Measurements from ENCODE around the gene SIAH3. TPM values are rescaled to one million over a fixed set of nuclear protein-coding genes. Genes with fewer than 3 reads are reported as not detected.

The SIAH3 gene
- total RNA-seq, 6 experiments from 2014 or later: not detected

GRCh38 chr13:45838171-45838745 lies 13.3 kb downstream of the SIAH3 start:
- no peaks in the 10 kb centered on the region for H3K36me3 Mint-ChIP-seq (ENCODE audit: low read depth)
- TF ChIP-seq, protein P1, sequence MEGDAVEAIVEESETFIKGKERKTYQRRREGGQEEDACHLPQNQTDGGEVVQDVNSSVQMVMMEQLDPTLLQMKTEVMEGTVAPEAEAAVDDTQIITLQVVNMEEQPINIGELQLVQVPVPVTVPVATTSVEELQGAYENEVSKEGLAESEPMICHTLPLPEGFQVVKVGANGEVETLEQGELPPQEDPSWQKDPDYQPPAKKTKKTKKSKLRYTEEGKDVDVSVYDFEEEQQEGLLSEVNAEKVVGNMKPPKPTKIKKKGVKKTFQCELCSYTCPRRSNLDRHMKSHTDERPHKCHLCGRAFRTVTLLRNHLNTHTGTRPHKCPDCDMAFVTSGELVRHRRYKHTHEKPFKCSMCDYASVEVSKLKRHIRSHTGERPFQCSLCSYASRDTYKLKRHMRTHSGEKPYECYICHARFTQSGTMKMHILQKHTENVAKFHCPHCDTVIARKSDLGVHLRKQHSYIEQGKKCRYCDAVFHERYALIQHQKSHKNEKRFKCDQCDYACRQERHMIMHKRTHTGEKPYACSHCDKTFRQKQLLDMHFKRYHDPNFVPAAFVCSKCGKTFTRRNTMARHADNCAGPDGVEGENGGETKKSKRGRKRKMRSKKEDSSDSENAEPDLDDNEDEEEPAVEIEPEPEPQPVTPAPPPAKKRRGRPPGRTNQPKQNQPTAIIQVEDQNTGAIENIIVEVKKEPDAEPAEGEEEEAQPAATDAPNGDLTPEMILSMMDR (IDR thresholded peaks at IDR 0.05): no peak
- H3K4me1 Mint-ChIP-seq (ENCODE audit: low read depth): no peaks in the 10 kb centered on the region; the same call in 1 of the 2 replicates
- H3K9me3 Mint-ChIP-seq: no peaks in the 10 kb centered on the region
- no peak overlapping the region for H3K27ac Mint-ChIP-seq
- peaks cover 11% of the 10 kb centered on the region for H3K27me3 Mint-ChIP-seq (ENCODE audit: insufficient read depth)
- H3K4me3 Mint-ChIP-seq: no peak overlapping the region
- DNase-seq: no peak

DNA sequence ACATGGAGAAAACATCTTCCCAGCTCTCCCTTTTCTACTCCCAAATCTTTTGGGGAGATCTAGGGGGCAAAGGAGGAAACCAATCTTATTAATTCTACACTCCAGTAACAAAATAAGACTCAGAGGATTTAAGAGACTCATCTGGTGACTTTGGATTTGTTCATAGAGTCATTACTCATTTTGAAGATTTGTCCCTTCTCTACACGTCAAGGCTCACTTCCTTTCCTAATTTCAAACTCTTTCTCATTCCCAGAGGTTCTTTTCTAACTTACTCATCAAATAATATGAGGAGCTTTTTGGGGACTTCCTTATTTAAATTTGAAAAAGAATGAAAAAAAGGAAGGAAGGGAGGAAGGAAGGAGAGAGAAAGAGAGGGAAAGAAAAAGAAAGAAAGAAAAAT lies 14.4 kb downstream of the SIAH3 start:
- no peaks in the 10 kb centered on the region; the same call in 1 of the 2 replicates for H3K4me1 Mint-ChIP-seq (ENCODE audit: low read depth)
- H3K4me3 Mint-ChIP-seq: no peak overlapping the region
- H3K9me3 Mint-ChIP-seq: no peaks in the 10 kb centered on the region
- no peaks in the 10 kb centered on the region for H3K36me3 Mint-ChIP-seq (ENCODE audit: low read depth)
- no peak for DNase-seq
- TF ChIP-seq, protein P1 (IDR thresholded peaks at IDR 0.05): no peak
- peaks cover 6% of the 10 kb centered on the region for H3K27me3 Mint-ChIP-seq (ENCODE audit: insufficient read depth)
- H3K27ac Mint-ChIP-seq: no peak overlapping the region

DNA sequence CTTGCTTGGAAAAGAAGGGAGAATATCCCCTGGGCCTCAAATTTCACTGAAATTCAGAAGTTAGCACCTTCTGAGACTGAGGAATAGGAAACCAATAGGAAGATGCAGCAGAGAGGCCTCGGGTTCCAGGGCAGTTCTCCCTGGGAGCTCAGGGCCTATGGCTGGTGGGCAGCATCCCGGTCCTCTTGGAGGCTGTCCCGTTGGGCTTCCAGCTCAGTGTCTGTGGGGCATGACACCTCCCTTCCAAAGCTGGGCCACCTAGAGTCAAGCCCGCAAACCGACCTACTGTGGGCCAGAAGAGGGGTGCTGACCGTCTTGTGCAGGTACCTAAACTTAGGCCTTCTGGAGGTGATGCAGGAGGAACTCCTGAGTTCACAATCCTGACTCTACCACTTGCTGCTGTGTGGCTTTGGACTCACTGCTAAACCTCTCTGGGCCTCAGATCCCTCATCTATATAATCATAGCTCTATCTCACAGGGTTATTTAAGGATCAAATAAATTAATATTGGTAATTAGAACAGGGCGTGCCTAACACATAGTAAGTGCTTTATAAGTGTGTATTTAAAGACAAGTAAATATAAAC lies 17.1 kb downstream of the SIAH3 start:
- H3K4me1 Mint-ChIP-seq (ENCODE audit: low read depth): no peaks in the 10 kb centered on the region; the same call in 1 of the 2 replicates
- no peak overlapping the region for H3K4me3 Mint-ChIP-seq
- peaks cover 6% of the 10 kb centered on the region for H3K27me3 Mint-ChIP-seq (ENCODE audit: insufficient read depth)
- H3K9me3 Mint-ChIP-seq: no peaks in the 10 kb centered on the region
- no peaks in the 10 kb centered on the region for H3K36me3 Mint-ChIP-seq (ENCODE audit: low read depth)
- no peak overlapping the region for H3K27ac Mint-ChIP-seq
- TF ChIP-seq, protein P1 (IDR thresholded peaks at IDR 0.05): no peak
- no peak for DNase-seq

- Mint-ChIP-seq H3K9me3 (no peaks in the 10 kb centered on the region), H3K4me3 (no peak overlapping the region)
These were observed 17.7 kb downstream of the SIAH3 start for GRCh38 chr13:45833663-45834375.

DNA sequence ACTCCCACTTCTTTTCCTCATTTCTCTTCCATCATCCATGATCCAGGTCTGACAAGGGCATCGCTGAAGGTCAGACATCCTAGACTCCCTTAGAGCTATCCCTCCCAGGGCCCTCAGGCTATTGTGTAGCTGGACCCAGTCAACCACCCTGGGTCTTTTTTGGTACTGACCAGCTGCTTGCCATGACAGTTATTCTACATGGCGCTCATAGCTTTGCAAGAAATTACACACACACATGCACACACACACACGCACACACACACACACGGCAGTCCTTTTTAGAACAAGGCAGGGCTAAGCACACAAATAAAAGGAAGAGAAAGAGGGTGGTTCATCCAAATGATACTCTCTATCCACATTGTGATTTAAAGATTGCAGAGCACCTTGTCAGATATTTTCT lies 18.3 kb downstream of the SIAH3 start:
- no peak for DNase-seq
- Mint-ChIP-seq H3K4me3 (no peak overlapping the region), H3K27me3 (ENCODE audit: insufficient read depth) (peaks cover 6% of the 10 kb centered on the region), H3K27ac (no peak overlapping the region), H3K36me3 (ENCODE audit: low read depth) (no peaks in the 10 kb centered on the region), H3K9me3 (no peaks in the 10 kb centered on the region), H3K4me1 (ENCODE audit: low read depth) (no peaks in the 10 kb centered on the region; the same call in 1 of the 2 replicates)
- TF ChIP-seq, protein P1 (IDR thresholded peaks at IDR 0.05): no peak

More at GRCh38 chr13:45833663-45834375, 17.7 kb downstream of the SIAH3 start:
- TF ChIP-seq, protein P1 (IDR thresholded peaks at IDR 0.05): no peak
- DNase-seq: peak; percentile 2
- no peaks in the 10 kb centered on the region for H3K36me3 Mint-ChIP-seq (ENCODE audit: low read depth)
- no peaks in the 10 kb centered on the region; the same call in 1 of the 2 replicates for H3K4me1 Mint-ChIP-seq (ENCODE audit: low read depth)
- H3K27ac Mint-ChIP-seq: no peak overlapping the region
- H3K27me3 Mint-ChIP-seq (ENCODE audit: insufficient read depth): peaks cover 6% of the 10 kb centered on the region

All from HFFc6 (cell line).